ENCODE measurements around the gene SH3RF3. TPM values are rescaled to one million over a fixed set of nuclear protein-coding genes. Genes with fewer than 3 reads are reported as not detected.

The SH3RF3 gene
- total and polyA plus RNA-seq, 9 of the 15 experiments (the other 6 are each of a cell fraction or from before 2014, with no cell fraction given): 0.02 TPM; not detected in 8

GRCh38 chr2:109494351-109494750 lies 365.3 kb downstream of the SH3RF3 start:
- Histone ChIP-seq H3K9ac (ENCODE audit: insufficient read depth in 1 of 2, low read depth in 2 of 2, low read length in 2 of 2) (no peak overlapping the region), H3K4me2 (ENCODE audit: insufficient read depth, low read length) (no peak overlapping the region), H3K27me3 (ENCODE audit: control insufficient read depth in 2 of 2, insufficient read depth in 2 of 2, low read length in 2 of 2) (peaks cover 3 to 30% of the 10 kb centered on the region in 2 experiments; a peak in 3 of 5 replicates), H3K9me1 (ENCODE audit: control insufficient read depth, insufficient read depth, low read length) (peaks cover 6% of the 10 kb centered on the region), H3K36me3 (ENCODE audit: control insufficient read depth, insufficient read depth, low read length) (no peaks in the 10 kb centered on the region), H4K20me1 (replicated peaks; ENCODE audit: control insufficient read depth, insufficient read depth, low read length) (no peaks in the 10 kb centered on the region; the same call in 1 of the 2 replicates), H3K4me1 (replicated peaks in 1 of 2; ENCODE audit: control insufficient read depth in 2 of 2, insufficient read depth in 2 of 2, low read length in 2 of 2) (no peaks in the 10 kb centered on the region), H3K4me3 (no peak overlapping the region), H3K9me3 (replicated peaks; ENCODE audit: control insufficient read depth, insufficient read depth, low read depth, low read length) (no peaks in the 10 kb centered on the region), H3K79me2 (ENCODE audit: control insufficient read depth, insufficient read depth, low read length) (no peaks in the 10 kb centered on the region), H3K27ac (ENCODE audit: extremely low read depth, low read depth, low read length) (no peak overlapping the region), H2AFZ (ENCODE audit: low read depth, low read length) (no peak overlapping the region)
- POLR2A ChIA-PET: no interaction called here
- CTCF ChIA-PET (ENCODE audit: low intra/inter-chr PET ratio): no interaction called here
- no peak for FAIRE-seq
- no TSS peak for BruUV-seq (replicated peaks)
- TF ChIP-seq MIER1 (IDR thresholded peaks at IDR 0.05; ENCODE audit: low read depth) (no peak), ERF (CRISPR knock-in tag; IDR thresholded peaks at IDR 0.05) (no peak), YBX1 (IDR thresholded peaks at IDR 0.05) (no peak), ZNF41 (CRISPR knock-in tag; conservative IDR thresholded peaks at IDR 0.05) (no peak), ZNF384 (IDR thresholded peaks at IDR 0.05; ENCODE audit: low read depth, low read length) (no peak), E2F3 (CRISPR knock-in tag; IDR thresholded peaks at IDR 0.05) (no peak), TRIM28 (IDR thresholded peaks at IDR 0.05) (no peak), ZBTB5 (IDR thresholded peaks at IDR 0.05) (no peak), ZNF280A (IDR thresholded peaks at IDR 0.05; ENCODE audit: low read depth, partially characterized antibody) (no peak), ZBTB1 (CRISPR knock-in tag; IDR thresholded peaks at IDR 0.05; ENCODE audit: borderline replicate concordance, low read depth) (no peak), ZBTB11 (CRISPR knock-in tag; IDR thresholded peaks at IDR 0.05) (no peak), KLF16 (IDR thresholded peaks at IDR 0.05) (no peak), ZNF76 (CRISPR knock-in tag; IDR thresholded peaks at IDR 0.05; ENCODE audit: borderline replicate concordance) (no peak), ZBTB26 (CRISPR knock-in tag; IDR thresholded peaks at IDR 0.05) (no peak), JUNB (CRISPR knock-in tag; conservative IDR thresholded peaks at IDR 0.05) (no peak)
- intact Hi-C loops (cut with micrococcal nuclease) (no loop called here), in situ Hi-C loops (cut with MboI) (no loop called here)
- DNase-seq (ENCODE audit: extremely low read depth in 1 of 4, low spot score in 3 of 4): no peak
- WGBS (ENCODE audit: insufficient coverage, low coverage, missing lambda C conversion rate): 0% methylated on average over 3 of the region's 3 CpGs
- ATAC-seq: no peak
